K562 (cell line): ENCODE results near the gene TBCEL. TPM values are rescaled to one million over a fixed set of nuclear protein-coding genes. Genes with fewer than 3 reads are reported as not detected.

Experiments used
- ATAC-seq: fragments of 200-7000 bp; cut with Tn5 transposase; 3 replicates; pipeline ENCODE4 v1.9.1; 2020; ENCODE audit warnings: moderate library complexity
- BruUV-seq: library from RNA; stranded (reverse); fragments of 400-500 nt; replicated peaks from 2 replicates; lab custom pipeline; 2021; lab: Mats Ljungman, UMichigan
- CTCF ChIA-PET: fragments of 300-600 bp; formaldehyde crosslinking; extraction: SDS; loops from one replicate; lab custom pipeline; 2021; ENCODE audit warnings: low intra/inter-chr PET ratio; lab: Yijun Ruan, JAX
- POLR2A ChIA-PET: fragments of 300-600, 350-650 bp; sonication (Branson Sonifier 250); formaldehyde crosslinking; extraction: SDS; loops from one replicate; lab custom pipeline; 2021; ENCODE audit warnings: antibody characterized with exemption, inconsistent platforms; lab: Yijun Ruan, JAX
- DNase-seq, 4 experiments: peaks; one replicate each; pipeline versions ENCODE4 v3.0.0 to v3.0.0-alpha.2; 2011 to 2018; ENCODE audit warnings: low spot score in 3 of 4, mixed read lengths in 3 of 4; ENCODE audit errors: extremely low read depth in 1 of 4
- FAIRE-seq: peaks from 2 replicates; lab custom pipeline; 2011; peaks lifted over from hg19 to GRCh38; lab: Jason Lieb, UNC
- H2AFZ ChIP-seq: 2 replicates; pipeline ENCODE4 v1.6.0; 2011; ENCODE audit warnings: low read depth, low read length, control low read depth, inconsistent platforms
- H3K27ac ChIP-seq: fragments of 200-600 bp; 3 replicates; pipeline ENCODE4 v1.8.0; 2011; ENCODE audit warnings: low read depth, mild to moderate bottlenecking, control low read depth, inconsistent platforms, low read length, moderate library complexity, mixed read lengths; ENCODE audit errors: extremely low read depth
- H3K27me3 ChIP-seq, 2 experiments: fragments of 300-600 bp in 1 of 2; 2 replicates in 1 of 2; 3 replicates in 1 of 2; pipeline versions ENCODE4 v1.6.0 to v1.8.0; 2011; ENCODE audit warnings: inconsistent platforms in 2 of 2, low read length in 2 of 2, mild to moderate bottlenecking in 1 of 2, mixed read lengths in 1 of 2, moderate library complexity in 1 of 2; ENCODE audit not compliant: control insufficient read depth in 2 of 2, insufficient read depth in 2 of 2
- H3K36me3 ChIP-seq: fragments of 300-600 bp; 3 replicates; pipeline ENCODE4 v1.8.0; 2011; ENCODE audit warnings: mild to moderate bottlenecking, low read length, inconsistent platforms; ENCODE audit not compliant: control insufficient read depth, insufficient read depth
- H3K4me1 ChIP-seq, 2 experiments: fragments of 200-600 bp in 1 of 2; replicated peaks in 1 of 2; 2 replicates in 1 of 2; 3 replicates in 1 of 2; pipeline versions ENCODE4 v1.5.1 to v1.8.0; 2011; ENCODE audit warnings: inconsistent platforms in 2 of 2, low read length in 2 of 2, mild to moderate bottlenecking in 1 of 2, mixed read lengths in 1 of 2, moderate library complexity in 1 of 2; ENCODE audit not compliant: control insufficient read depth in 2 of 2, insufficient read depth in 2 of 2
- H3K4me2 ChIP-seq: 2 replicates; pipeline ENCODE4 v1.6.1; 2011; ENCODE audit warnings: low read length, control low read depth, inconsistent platforms, mixed read lengths; ENCODE audit not compliant: insufficient read depth
- H3K4me3 ChIP-seq: fragments of 200-600 bp; sonication (generic), shearing (Covaris generic); 2 replicates; pipeline ENCODE4 v1.5.1; 2016; ENCODE audit warnings: control low read depth, inconsistent platforms
- H3K79me2 ChIP-seq: fragments of 200-600 bp; 3 replicates; pipeline ENCODE4 v1.8.0; 2011; ENCODE audit warnings: low read length, inconsistent platforms; ENCODE audit not compliant: control insufficient read depth, insufficient read depth
- H3K9ac ChIP-seq, 2 experiments: 2 replicates each; pipeline versions ENCODE4 v1.6.0 to v1.6.1; 2011; ENCODE audit warnings: low read depth in 2 of 2, low read length in 2 of 2, control low read depth in 1 of 2, inconsistent platforms in 1 of 2, mild to moderate bottlenecking in 1 of 2, mixed read lengths in 1 of 2; ENCODE audit not compliant: insufficient read depth in 1 of 2
- H3K9me1 ChIP-seq: one replicate; pipeline ENCODE4 v1.6.0; 2011; ENCODE audit warnings: inconsistent platforms, mild to moderate bottlenecking, low read length, moderate library complexity; ENCODE audit not compliant: control insufficient read depth, insufficient read depth
- H3K9me3 ChIP-seq: replicated peaks from 2 replicates; pipeline ENCODE4 v1.5.1; 2011; ENCODE audit warnings: low read depth, low read length, inconsistent platforms; ENCODE audit not compliant: control insufficient read depth, insufficient read depth
- H4K20me1 ChIP-seq: replicated peaks from 2 replicates; pipeline ENCODE4 v1.6.1; 2011; ENCODE audit warnings: low read length, inconsistent platforms, mixed read lengths; ENCODE audit not compliant: control insufficient read depth, insufficient read depth
- EP400 ChIP-seq: fragments of 450-650 bp; IDR thresholded peaks from 2 replicates; pipeline ENCODE4 v1.6.1; 2017; ENCODE audit warnings: antibody characterized with exemption, mild to moderate bottlenecking, moderate library complexity
- FOXA1 ChIP-seq: fragments of 450-650 bp; IDR thresholded peaks from 2 replicates; pipeline ENCODE4 v1.6.1; 2016; ENCODE audit warnings: mild to moderate bottlenecking, borderline replicate concordance
- SMARCA4 ChIP-seq: fragments of 450-650 bp; IDR thresholded peaks from 2 replicates; pipeline ENCODE4 v1.6.1; 2016
- TAF9B ChIP-seq: fragments of 450-650 bp; IDR thresholded peaks from 2 replicates; pipeline ENCODE4 v1.6.1; 2018; ENCODE audit warnings: mild to moderate bottlenecking; ENCODE audit not compliant: partially characterized antibody
- TBP ChIP-seq: optimal IDR thresholded peaks from 2 replicates; pipeline ENCODE3; 2011; ENCODE audit warnings: low read depth, low read length, improper control_type of control experiment
- ZBTB2 ChIP-seq: fragments of 450-650 bp; IDR thresholded peaks from 2 replicates; pipeline ENCODE4 v1.6.1; 2016; ENCODE audit warnings: antibody characterized with exemption
- ZBTB5 ChIP-seq: fragments of 450-650 bp; IDR thresholded peaks from 2 replicates; pipeline ENCODE4 v1.6.1; 2017; ENCODE audit warnings: antibody characterized with exemption
- WGBS: fragments of 100-300 bp; shearing (Covaris generic); methylation state at CpG from one replicate; pipeline ENCODE4 v1.1.6; 2016; ENCODE audit warnings: low coverage, mixed read lengths; ENCODE audit not compliant: insufficient coverage; ENCODE audit errors: missing lambda C conversion rate; 5-methylcytosine and 5-hydroxymethylcytosine counted together
- in situ Hi-C: fragments of 300-500 bp; cut with MboI; formaldehyde crosslinking; loops from 4 replicates; pipeline ENCODE4 v1.15.0; 2018; ENCODE audit warnings: inconsistent platforms, mixed read lengths
- intact Hi-C: fragments of 100-400 bp; cut with micrococcal nuclease; formaldehyde crosslinking; loops from 2 replicates; pipeline ENCODE4 v1.14.2; 2022
- polyA plus RNA-seq, 8 experiments: library from polyadenylated mRNA; depleted of rRNA in 4 of 8; stranded (reverse) in 5 of 8; unstranded in 3 of 8; fragments of >200 nt; fragmentation: Nextera tagmentation in 2 of 8; fragmentation: Illumina TruSeq in 1 of 8; extraction: Ambion mirVana in 2 of 8; extraction: Trizol in 1 of 8; gene quantifications; 2 replicates each; pipeline versions ENCODE4 v1.2.1 to v1.2.3, GENCODE V29; 2011 to 2014; ENCODE audit warnings: inconsistent platforms in 1 of 8, missing spikeins in 1 of 8
- total RNA-seq, 7 experiments: library from RNA; depleted of rRNA in 6 of 7; stranded (reverse); fragments of >200 nt in 6 of 7; fragmentation: Illumina TruSeq in 2 of 7; extraction: Trizol in 2 of 7; gene quantifications; 2 replicates each; pipeline versions ENCODE4 v1.2.1 to v1.2.3, GENCODE V29; 2011 to 2021; ENCODE audit warnings: low replicate concordance in 1 of 7
- TF ChIP-seq, protein P1 (sequence below): sonication (generic); formaldehyde crosslinking; IDR thresholded peaks from 2 replicates; pipeline ENCODE4 v1.8.0; 2022; ENCODE audit warnings: missing genetic modification reagents, mild to moderate bottlenecking, borderline replicate concordance

TBCEL gene
- total and polyA plus RNA-seq, 9 of the 15 experiments (the other 6 are each of a cell fraction or from before 2014, with no cell fraction given): 0.39 to 2.3 (median 1.4) TPM

DNA sequence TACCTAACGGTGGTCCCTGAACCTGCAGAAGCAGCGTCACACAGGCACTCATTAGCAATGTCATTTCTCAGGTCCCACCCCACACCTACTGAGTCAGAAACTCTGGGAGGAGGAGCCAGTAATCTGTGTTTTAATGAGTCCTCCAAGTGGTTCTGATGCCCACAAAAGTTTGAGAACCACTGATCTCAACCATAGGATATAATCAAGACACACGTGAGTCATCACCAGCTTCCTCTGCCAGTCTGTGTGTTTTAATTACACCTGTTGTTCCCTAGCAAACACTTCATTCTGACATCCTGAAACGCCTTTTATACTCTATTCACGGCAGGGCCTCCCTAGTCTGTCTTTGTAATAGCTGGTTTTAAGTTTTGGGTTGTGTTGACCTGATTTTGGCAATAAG, 82.9 kb downstream of the TBCEL start (continued):
- TF ChIP-seq TBP: no peak
- no peak for TF ChIP-seq FOXA1
- TF ChIP-seq, all 486 proteins: peak for 0

DNA sequence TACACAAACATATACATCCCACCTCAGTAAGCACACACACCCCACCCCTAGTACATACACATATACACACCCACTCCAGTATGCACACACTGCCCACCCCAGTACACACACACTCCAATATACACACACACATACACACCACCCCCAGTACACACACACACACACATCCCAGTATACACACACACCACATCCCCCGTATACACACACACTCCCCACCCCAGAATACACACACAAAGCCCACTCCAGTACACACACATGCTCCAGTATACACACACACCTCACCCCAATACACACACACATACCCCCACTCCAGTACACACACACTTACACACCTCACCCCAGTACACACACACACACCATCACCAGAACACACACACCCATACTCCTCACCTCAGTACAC, 84.5 kb downstream of the TBCEL start:
- no CpG with 5 or more reads among the region's 1 CpG for WGBS

More for the DNA sequence above, 84.5 kb downstream of the TBCEL start:
- Histone ChIP-seq H3K4me1 (no peaks in the 10 kb centered on the region), H2AFZ (no peak overlapping the region), H3K9me3 (no peaks in the 10 kb centered on the region), H3K27ac (no peak overlapping the region), H3K36me3 (no peaks in the 10 kb centered on the region), H3K79me2 (no peaks in the 10 kb centered on the region), H4K20me1 (no peaks in the 10 kb centered on the region), H3K9me1 (no peaks in the 10 kb centered on the region), H3K4me3 (no peak overlapping the region), H3K27me3 (peaks cover 5 to 32% of the 10 kb centered on the region in 2 experiments; a peak in 4 of 5 replicates), H3K9ac (no peak overlapping the region), H3K4me2 (no peak overlapping the region)
- CTCF ChIA-PET: no interaction called here
- intact Hi-C loops: no loop called here
- DNase-seq (no peak), ATAC-seq (no peak), FAIRE-seq (no peak)
- in situ Hi-C loops: no loop called here
- POLR2A ChIA-PET: no interaction called here
- BruUV-seq: no TSS peak
- TF ChIP-seq EP400 (no peak), ZBTB5 (no peak), ZBTB2 (no peak), SMARCA4 (no peak), TAF9B (no peak)
- TF ChIP-seq, protein P1, sequence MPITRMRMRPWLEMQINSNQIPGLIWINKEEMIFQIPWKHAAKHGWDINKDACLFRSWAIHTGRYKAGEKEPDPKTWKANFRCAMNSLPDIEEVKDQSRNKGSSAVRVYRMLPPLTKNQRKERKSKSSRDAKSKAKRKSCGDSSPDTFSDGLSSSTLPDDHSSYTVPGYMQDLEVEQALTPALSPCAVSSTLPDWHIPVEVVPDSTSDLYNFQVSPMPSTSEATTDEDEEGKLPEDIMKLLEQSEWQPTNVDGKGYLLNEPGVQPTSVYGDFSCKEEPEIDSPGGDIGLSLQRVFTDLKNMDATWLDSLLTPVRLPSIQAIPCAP (CRISPR knock-in tag): no peak
